ENCODE data around the gene SLC46A3.
A peak's percentile ranks its signal among the peaks of the same experiment; 100 is the strongest.

Gene SLC46A3

GRCh38 chr13:28707629-28708427 lies 10.9 kb downstream of the SLC46A3 start:
- H3K4me3 ChIP-seq (ENCODE audit: low read depth, low read length) = no peak overlapping the region
- DNase-seq (ENCODE audit: low read depth) = peak; percentile 88
- TF ChIP-seq CTCF (conservative IDR thresholded peaks at IDR 0.05; ENCODE audit: low read depth, low read length) = no peak

GRCh38 chr13:28705461-28706083 lies 13.2 kb downstream of the SLC46A3 start:
- TF ChIP-seq CTCF (conservative IDR thresholded peaks at IDR 0.05; ENCODE audit: low read depth, low read length) = no peak
- no peak overlapping the region for H3K4me3 ChIP-seq (ENCODE audit: low read depth, low read length)
- peak; percentile 24 for DNase-seq (ENCODE audit: low read depth)

DNA sequence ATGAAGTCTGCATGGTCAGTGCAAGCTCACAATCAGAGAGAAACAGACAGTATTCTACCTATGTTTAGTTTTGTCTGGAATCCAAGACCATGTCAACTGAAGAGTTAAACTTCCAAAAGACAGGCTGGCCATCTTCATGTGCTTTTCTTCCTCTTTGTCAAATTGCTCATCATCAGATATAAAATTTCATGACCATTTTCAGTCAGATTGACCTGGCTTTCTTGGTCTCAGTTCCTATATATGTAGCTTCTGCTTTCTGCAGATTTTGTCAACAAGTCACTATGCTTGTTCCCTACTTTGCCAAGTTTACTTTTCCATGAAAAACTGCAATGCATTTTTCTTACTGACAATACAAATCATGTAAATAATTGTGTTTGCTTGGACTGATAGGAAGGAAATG lies 13.9 kb downstream of the SLC46A3 start:
- no peak for DNase-seq (ENCODE audit: low read depth)
- no peak overlapping the region for H3K4me3 ChIP-seq (ENCODE audit: low read depth, low read length)
- TF ChIP-seq CTCF (conservative IDR thresholded peaks at IDR 0.05; ENCODE audit: low read depth, low read length) = no peak

GRCh38 chr13:28704282-28704681 lies 14.5 kb downstream of the SLC46A3 start:
- no peak for TF ChIP-seq CTCF (conservative IDR thresholded peaks at IDR 0.05; ENCODE audit: low read depth, low read length)
- no peak overlapping the region for H3K4me3 ChIP-seq (ENCODE audit: low read depth, low read length)
- DNase-seq (ENCODE audit: low read depth) = no peak

GRCh38 chr13:28699246-28699645 lies 19.5 kb downstream of the SLC46A3 start:
- TF ChIP-seq CTCF (conservative IDR thresholded peaks at IDR 0.05; ENCODE audit: low read depth, low read length) = no peak

DNA sequence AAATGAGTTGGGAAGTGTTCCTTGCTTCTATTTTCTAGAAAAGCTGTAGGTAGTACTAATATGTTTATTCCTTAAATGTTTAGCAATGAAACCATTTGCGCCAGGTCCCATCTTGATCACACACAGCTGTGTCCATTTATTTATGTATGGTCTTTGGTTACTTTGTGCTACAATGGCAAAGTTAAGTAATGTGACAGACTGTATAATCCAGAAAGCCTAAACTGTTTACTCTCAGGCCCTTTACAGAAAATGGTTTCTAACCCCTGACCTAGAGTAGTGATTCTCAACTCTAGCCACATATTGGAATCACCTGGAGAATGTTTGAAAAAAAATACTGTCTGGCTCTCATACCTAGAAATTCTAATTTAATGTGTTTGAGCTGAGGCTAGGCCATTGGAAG lies 21.3 kb downstream of the SLC46A3 start:
- H3K4me3 ChIP-seq (ENCODE audit: low read depth, low read length) = no peak overlapping the region
- TF ChIP-seq CTCF (conservative IDR thresholded peaks at IDR 0.05; ENCODE audit: low read depth, low read length) = no peak
- DNase-seq (ENCODE audit: low read depth) = no peak

More at GRCh38 chr13:28699246-28699645, 19.5 kb downstream of the SLC46A3 start:
- no peak overlapping the region for H3K4me3 ChIP-seq (ENCODE audit: low read depth, low read length)
- DNase-seq (ENCODE audit: low read depth) = no peak

DNA sequence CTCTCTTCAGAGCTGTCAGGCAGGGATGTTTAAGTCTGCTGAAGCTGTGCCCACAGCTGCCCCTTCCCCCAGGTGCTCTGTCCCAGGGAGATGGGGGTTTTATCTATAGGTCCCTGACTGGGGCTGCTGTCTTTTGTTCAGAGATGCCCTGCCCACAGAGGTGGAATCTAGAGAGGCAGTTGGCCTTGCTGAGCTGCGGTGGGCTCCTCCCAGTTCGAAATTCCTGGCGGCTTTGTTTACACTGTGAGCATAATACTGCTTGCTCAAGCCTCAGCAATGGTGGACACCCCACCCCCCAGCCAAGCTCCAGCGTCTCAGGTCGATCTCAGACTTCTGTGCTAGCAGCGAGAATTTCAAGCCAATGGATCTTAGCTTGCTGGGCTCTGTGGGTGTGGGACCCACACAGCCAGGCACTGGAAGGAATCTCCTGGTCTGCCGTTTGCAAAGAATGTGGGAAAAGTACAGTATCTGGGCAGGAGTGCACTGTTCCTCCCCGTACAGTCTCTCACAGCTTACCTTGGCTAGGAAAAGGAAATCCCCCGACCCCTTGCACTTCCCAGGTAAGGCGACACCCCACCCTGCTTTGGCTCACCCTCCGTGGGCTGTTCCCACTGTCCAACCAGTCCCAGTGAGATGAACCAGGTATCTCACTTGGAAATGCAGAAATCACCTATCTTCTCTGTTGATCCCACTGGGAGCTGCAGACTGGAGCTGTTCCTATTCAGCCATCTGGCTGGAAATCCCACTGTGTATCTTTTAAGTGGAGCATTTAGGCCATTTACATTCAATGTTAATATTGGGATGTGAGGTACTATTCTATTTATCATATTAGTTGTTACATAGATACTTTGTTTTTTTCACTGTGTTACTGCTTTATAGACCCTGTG lies 24.9 kb downstream of the SLC46A3 start:
- H3K4me3 ChIP-seq (ENCODE audit: low read depth, low read length) = peak overlapping the region; percentile 34
- DNase-seq (ENCODE audit: low read depth) = peak; percentile 79
